Thyroid gland (tissue), 4 donors: ENCODE results near the gene ZNF385C.

ENCODE experiments used
- CTCF ChIP-seq, 6 experiments: fragments of 200-600 bp in 3 of 6; fragments of 450-650 bp in 3 of 6; sonication (generic) in 3 of 6; IDR thresholded peaks; one replicate each; pipeline ENCODE4 v1.5.1; 2016 to 2019; ENCODE audit warnings: antibody characterized with exemption in 6 of 6, mild to moderate bottlenecking in 2 of 6, inconsistent platforms in 1 of 6, moderate library complexity in 1 of 6
- POLR2A ChIP-seq, 2 donors: fragments of 450-650 bp; IDR thresholded peaks; one replicate each; pipeline ENCODE4 v1.6.1; 2017; ENCODE audit warnings: antibody characterized with exemption in 2 of 2, mild to moderate bottlenecking in 2 of 2, moderate library complexity in 1 of 2

- TF ChIP-seq POLR2A (IDR thresholded peaks at IDR 0.05) (no peak), CTCF (IDR thresholded peaks at IDR 0.05) (no peak)
Observed at GRCh38 chr17:42028791-42029127, 69.5 kb downstream of the ZNF385C start.
